ENCODE results near the gene PPP4R4. TPM values are rescaled to one million over a fixed set of nuclear protein-coding genes. Genes with fewer than 3 reads are reported as not detected.
"Not testable (repeated sequence)": the region's sequence is repeated elsewhere in the genome, so short reads cannot be mapped to it uniquely, and the experiment has no call there.

Gene PPP4R4
- total and polyA plus RNA-seq, 4 donors, result 0.08 to 0.93 (median 0.10) TPM; not detected in 1

- ATAC-seq (ENCODE audit: low FRiP score); H3K27ac ChIP-seq (ENCODE audit: low read depth in 1 of 2, low read length in 2 of 2); H3K9me3 ChIP-seq (ENCODE audit: control insufficient read depth, low read length); H3K4me3 ChIP-seq (ENCODE audit: low read length in 2 of 2); H3K27me3 ChIP-seq (ENCODE audit: control insufficient read depth in 1 of 2, insufficient read depth in 2 of 2, low read length in 1 of 2); DNase-seq; intact Hi-C loops (cut with DNase I); H3K36me3 ChIP-seq (ENCODE audit: control insufficient read depth in 1 of 2, insufficient read depth in 2 of 2, low read length in 1 of 2); H3K4me1 ChIP-seq (ENCODE audit: control insufficient read depth in 1 of 2, insufficient read depth in 2 of 2, low read length in 2 of 2): not testable (repeated sequence)
- WGBS, 2 donors, result 86 to 88% methylated on average over 47 of the region's 47 CpGs
Observed at GRCh38 chr14:94218198-94218886, 44.2 kb downstream of the PPP4R4 start.

GRCh38 chr14:94224040-94224439 lies 49.9 kb downstream of the PPP4R4 start:
- intact Hi-C loops (cut with DNase I), result no loop called here
- H3K27me3 ChIP-seq (ENCODE audit: control insufficient read depth in 1 of 2, insufficient read depth in 2 of 2, low read length in 1 of 2), result no peaks in the 10 kb centered on the region
- no peaks in the 10 kb centered on the region for H3K9me3 ChIP-seq (ENCODE audit: control insufficient read depth, low read length)
- DNase-seq (no peak), ATAC-seq (ENCODE audit: low FRiP score) (no peak)
- no peak overlapping the region for H3K4me3 ChIP-seq (ENCODE audit: low read length in 2 of 2)
- no peaks in the 10 kb centered on the region for H3K36me3 ChIP-seq (ENCODE audit: control insufficient read depth in 1 of 2, insufficient read depth in 2 of 2, low read length in 1 of 2)
- no peaks in the 10 kb centered on the region for H3K4me1 ChIP-seq (ENCODE audit: control insufficient read depth in 1 of 2, insufficient read depth in 2 of 2, low read length in 2 of 2)
- no peak overlapping the region for H3K27ac ChIP-seq (ENCODE audit: low read depth in 1 of 2, low read length in 2 of 2)
- WGBS, 2 donors, result 75 to 82% methylated on average over 2 of the region's 2 CpGs

- Histone ChIP-seq H3K9me3 (ENCODE audit: control insufficient read depth, low read length) (no peaks in the 10 kb centered on the region), H3K36me3 (ENCODE audit: control insufficient read depth in 1 of 2, insufficient read depth in 2 of 2, low read length in 1 of 2) (no peaks in the 10 kb centered on the region), H3K27ac (ENCODE audit: low read depth in 1 of 2, low read length in 2 of 2) (no peak overlapping the region), H3K4me3 (ENCODE audit: low read length in 2 of 2) (no peak overlapping the region), H3K4me1 (ENCODE audit: control insufficient read depth in 1 of 2, insufficient read depth in 2 of 2, low read length in 2 of 2) (no peaks in the 10 kb centered on the region), H3K27me3 (ENCODE audit: control insufficient read depth in 1 of 2, insufficient read depth in 2 of 2, low read length in 1 of 2) (no peaks in the 10 kb centered on the region)
- ATAC-seq (ENCODE audit: low FRiP score) (no peak), DNase-seq (no peak)
- 71% methylated on average over 2 of the region's 2 CpGs for WGBS, 2 donors
- intact Hi-C loops (cut with DNase I), result no loop called here
Observed at GRCh38 chr14:94225460-94226378, 51.6 kb downstream of the PPP4R4 start.

- Histone ChIP-seq H3K27ac (ENCODE audit: low read depth in 1 of 2, low read length in 2 of 2) (no peak overlapping the region), H3K4me3 (ENCODE audit: low read length in 2 of 2) (no peak overlapping the region), H3K36me3 (ENCODE audit: control insufficient read depth in 1 of 2, insufficient read depth in 2 of 2, low read length in 1 of 2) (no peaks in the 10 kb centered on the region), H3K9me3 (ENCODE audit: control insufficient read depth, low read length) (no peaks in the 10 kb centered on the region), H3K27me3 (ENCODE audit: control insufficient read depth in 1 of 2, insufficient read depth in 2 of 2, low read length in 1 of 2) (no peaks in the 10 kb centered on the region), H3K4me1 (ENCODE audit: control insufficient read depth in 1 of 2, insufficient read depth in 2 of 2, low read length in 2 of 2) (no peaks in the 10 kb centered on the region)
- intact Hi-C loops (cut with DNase I), result no loop called here
- ATAC-seq (ENCODE audit: low FRiP score) (no peak), DNase-seq (no peak)
- 6 to 19% methylated on average over 4 of the region's 4 CpGs for WGBS, 2 donors
Observed at GRCh38 chr14:94227029-94227428, 52.9 kb downstream of the PPP4R4 start.

- Histone ChIP-seq H3K9me3 (ENCODE audit: control insufficient read depth, low read length) (no peaks in the 10 kb centered on the region), H3K27ac (ENCODE audit: low read depth in 1 of 2, low read length in 2 of 2) (no peak overlapping the region), H3K4me1 (ENCODE audit: control insufficient read depth in 1 of 2, insufficient read depth in 2 of 2, low read length in 2 of 2) (no peaks in the 10 kb centered on the region), H3K36me3 (ENCODE audit: control insufficient read depth in 1 of 2, insufficient read depth in 2 of 2, low read length in 1 of 2) (no peaks in the 10 kb centered on the region), H3K27me3 (ENCODE audit: control insufficient read depth in 1 of 2, insufficient read depth in 2 of 2, low read length in 1 of 2) (no peaks in the 10 kb centered on the region), H3K4me3 (ENCODE audit: low read length in 2 of 2) (no peak overlapping the region)
- DNase-seq (no peak), ATAC-seq (ENCODE audit: low FRiP score) (no peak)
- intact Hi-C loops (cut with DNase I), result no loop called here
Observed at GRCh38 chr14:94237046-94237445, 62.9 kb downstream of the PPP4R4 start.

- WGBS, 2 donors, result 78 to 81% methylated on average over 4 of the region's 4 CpGs
- Histone ChIP-seq H3K36me3 (ENCODE audit: control insufficient read depth in 1 of 2, insufficient read depth in 2 of 2, low read length in 1 of 2) (no peaks in the 10 kb centered on the region), H3K9me3 (ENCODE audit: control insufficient read depth, low read length) (no peaks in the 10 kb centered on the region), H3K27ac (ENCODE audit: low read depth in 1 of 2, low read length in 2 of 2) (no peak overlapping the region), H3K4me1 (ENCODE audit: control insufficient read depth in 1 of 2, insufficient read depth in 2 of 2, low read length in 2 of 2) (no peaks in the 10 kb centered on the region), H3K27me3 (ENCODE audit: control insufficient read depth in 1 of 2, insufficient read depth in 2 of 2, low read length in 1 of 2) (no peaks in the 10 kb centered on the region), H3K4me3 (ENCODE audit: low read length in 2 of 2) (no peak overlapping the region)
- DNase-seq (no peak), ATAC-seq (ENCODE audit: low FRiP score) (no peak)
- intact Hi-C loops (cut with DNase I), result no loop called here
Observed at GRCh38 chr14:94237983-94238382, 63.9 kb downstream of the PPP4R4 start.

GRCh38 chr14:94239406-94239805 lies 65.3 kb downstream of the PPP4R4 start:
- H3K4me1 ChIP-seq (ENCODE audit: control insufficient read depth in 1 of 2, insufficient read depth in 2 of 2, low read length in 2 of 2), result no peaks in the 10 kb centered on the region
- no peak overlapping the region for H3K4me3 ChIP-seq (ENCODE audit: low read length in 2 of 2)
- 91 to 95% methylated on average over 2 of the region's 2 CpGs for WGBS, 2 donors
- no peaks in the 10 kb centered on the region for H3K36me3 ChIP-seq (ENCODE audit: control insufficient read depth in 1 of 2, insufficient read depth in 2 of 2, low read length in 1 of 2)
- no peak overlapping the region for H3K27ac ChIP-seq (ENCODE audit: low read depth in 1 of 2, low read length in 2 of 2)
- DNase-seq (no peak), ATAC-seq (ENCODE audit: low FRiP score) (no peak)
- H3K9me3 ChIP-seq (ENCODE audit: control insufficient read depth, low read length), result no peaks in the 10 kb centered on the region
- no peaks in the 10 kb centered on the region for H3K27me3 ChIP-seq (ENCODE audit: control insufficient read depth in 1 of 2, insufficient read depth in 2 of 2, low read length in 1 of 2)
- intact Hi-C loops (cut with DNase I), result no loop called here

- intact Hi-C loops (cut with DNase I), result no loop called here
- Histone ChIP-seq H3K36me3 (ENCODE audit: control insufficient read depth in 1 of 2, insufficient read depth in 2 of 2, low read length in 1 of 2) (no peaks in the 10 kb centered on the region), H3K4me3 (ENCODE audit: low read length in 2 of 2) (no peak overlapping the region), H3K27ac (ENCODE audit: low read depth in 1 of 2, low read length in 2 of 2) (no peak overlapping the region), H3K4me1 (ENCODE audit: control insufficient read depth in 1 of 2, insufficient read depth in 2 of 2, low read length in 2 of 2) (no peaks in the 10 kb centered on the region), H3K27me3 (ENCODE audit: control insufficient read depth in 1 of 2, insufficient read depth in 2 of 2, low read length in 1 of 2) (no peaks in the 10 kb centered on the region), H3K9me3 (ENCODE audit: control insufficient read depth, low read length) (no peaks in the 10 kb centered on the region)
- DNase-seq, result no peak
- ATAC-seq (ENCODE audit: low FRiP score), result no peak
- 57 to 81% methylated on average over 2 of the region's 2 CpGs for WGBS, 2 donors
Observed at GRCh38 chr14:94244182-94244581, 70.1 kb downstream of the PPP4R4 start.

- H3K27me3 ChIP-seq (ENCODE audit: control insufficient read depth in 1 of 2, insufficient read depth in 2 of 2, low read length in 1 of 2); H3K4me3 ChIP-seq (ENCODE audit: low read length in 2 of 2); H3K27ac ChIP-seq (ENCODE audit: low read depth in 1 of 2, low read length in 2 of 2); DNase-seq; H3K4me1 ChIP-seq (ENCODE audit: control insufficient read depth in 1 of 2, insufficient read depth in 2 of 2, low read length in 2 of 2); H3K9me3 ChIP-seq (ENCODE audit: control insufficient read depth, low read length); ATAC-seq (ENCODE audit: low FRiP score); intact Hi-C loops (cut with DNase I); H3K36me3 ChIP-seq (ENCODE audit: control insufficient read depth in 1 of 2, insufficient read depth in 2 of 2, low read length in 1 of 2): not testable (repeated sequence)
- WGBS, 2 donors, result 68 to 77% methylated on average over 3 of the region's 3 CpGs
Observed at GRCh38 chr14:94264195-94264594, 90.1 kb downstream of the PPP4R4 start.

Data from aorta (tissue), 5 donors.